ENCODE data around the gene MAGI1. TPM values are rescaled to one million over a fixed set of nuclear protein-coding genes. Genes with fewer than 3 reads are reported as not detected.

MAGI1 gene
- total RNA-seq, 1 donor from 2014 or later: 10.6 TPM

- no peak for DNase-seq (ENCODE audit: low read depth)
Observed at GRCh38 chr3:65398953-65399352, 639.8 kb downstream of the MAGI1 start.

- DNase-seq (ENCODE audit: low read depth): no peak
Observed at GRCh38 chr3:65396078-65396477, 642.6 kb downstream of the MAGI1 start.

GRCh38 chr3:65391068-65391467 lies 647.6 kb downstream of the MAGI1 start:
- no peak for DNase-seq (ENCODE audit: low read depth)

GRCh38 chr3:65385805-65386204 lies 652.9 kb downstream of the MAGI1 start:
- no peak for DNase-seq (ENCODE audit: low read depth)

- no peak for DNase-seq (ENCODE audit: low read depth)
Observed at GRCh38 chr3:65381496-65382010, 657.2 kb downstream of the MAGI1 start.

- no peak for DNase-seq (ENCODE audit: low read depth)
Observed at GRCh38 chr3:65379223-65379622, 659.5 kb downstream of the MAGI1 start.

- DNase-seq (ENCODE audit: low read depth): no peak
Observed at GRCh38 chr3:65377637-65378036, 661.1 kb downstream of the MAGI1 start.

- DNase-seq (ENCODE audit: low read depth): no peak
Observed at GRCh38 chr3:65376426-65376825, 662.3 kb downstream of the MAGI1 start.

- no peak for DNase-seq (ENCODE audit: low read depth)
Observed at GRCh38 chr3:65371053-65371452, 667.7 kb downstream of the MAGI1 start.

GRCh38 chr3:65368866-65369265 lies 669.9 kb downstream of the MAGI1 start:
- DNase-seq (ENCODE audit: low read depth): no peak

- DNase-seq (ENCODE audit: low read depth): no peak
Observed at GRCh38 chr3:65362688-65363087, 676.0 kb downstream of the MAGI1 start.

- DNase-seq (ENCODE audit: low read depth): no peak
Observed at GRCh38 chr3:65361448-65361847, 677.3 kb downstream of the MAGI1 start.

GRCh38 chr3:65356331-65357248 lies 682.1 kb downstream of the MAGI1 start:
- no peak for DNase-seq (ENCODE audit: low read depth)

- DNase-seq (ENCODE audit: low read depth): no peak
Observed at GRCh38 chr3:65354880-65355279, 683.8 kb downstream of the MAGI1 start.

GRCh38 chr3:65352951-65353350 lies 685.8 kb downstream of the MAGI1 start:
- DNase-seq (ENCODE audit: low read depth): no peak

GRCh38 chr3:65351753-65352152 lies 687.0 kb downstream of the MAGI1 start:
- no peak for DNase-seq (ENCODE audit: low read depth)

GRCh38 chr3:65350801-65351476 lies 687.8 kb downstream of the MAGI1 start:
- DNase-seq (ENCODE audit: low read depth): no peak

- peak; percentile 41 for DNase-seq (ENCODE audit: low read depth)
Observed at GRCh38 chr3:65348398-65348995, 690.2 kb downstream of the MAGI1 start.

- DNase-seq (ENCODE audit: low read depth): no peak
Observed at GRCh38 chr3:65347166-65347565, 691.6 kb downstream of the MAGI1 start.

- DNase-seq (ENCODE audit: low read depth): no peak
Observed at GRCh38 chr3:65344846-65345245, 693.9 kb downstream of the MAGI1 start.

- DNase-seq (ENCODE audit: low read depth): no peak
Observed at GRCh38 chr3:65344444-65344843, 694.3 kb downstream of the MAGI1 start.

- DNase-seq (ENCODE audit: low read depth): no peak
Observed at GRCh38 chr3:65343736-65344135, 695.0 kb downstream of the MAGI1 start.
